ENCODE results near the gene LRRC46. TPM values are rescaled to one million over a fixed set of nuclear protein-coding genes. Genes with fewer than 3 reads are reported as not detected.

Gene LRRC46
- total and polyA plus RNA-seq, 2 of the 13 experiments (the other 11 are each of a cell fraction or from before 2014, with no cell fraction given): 0.09 TPM

DNA sequence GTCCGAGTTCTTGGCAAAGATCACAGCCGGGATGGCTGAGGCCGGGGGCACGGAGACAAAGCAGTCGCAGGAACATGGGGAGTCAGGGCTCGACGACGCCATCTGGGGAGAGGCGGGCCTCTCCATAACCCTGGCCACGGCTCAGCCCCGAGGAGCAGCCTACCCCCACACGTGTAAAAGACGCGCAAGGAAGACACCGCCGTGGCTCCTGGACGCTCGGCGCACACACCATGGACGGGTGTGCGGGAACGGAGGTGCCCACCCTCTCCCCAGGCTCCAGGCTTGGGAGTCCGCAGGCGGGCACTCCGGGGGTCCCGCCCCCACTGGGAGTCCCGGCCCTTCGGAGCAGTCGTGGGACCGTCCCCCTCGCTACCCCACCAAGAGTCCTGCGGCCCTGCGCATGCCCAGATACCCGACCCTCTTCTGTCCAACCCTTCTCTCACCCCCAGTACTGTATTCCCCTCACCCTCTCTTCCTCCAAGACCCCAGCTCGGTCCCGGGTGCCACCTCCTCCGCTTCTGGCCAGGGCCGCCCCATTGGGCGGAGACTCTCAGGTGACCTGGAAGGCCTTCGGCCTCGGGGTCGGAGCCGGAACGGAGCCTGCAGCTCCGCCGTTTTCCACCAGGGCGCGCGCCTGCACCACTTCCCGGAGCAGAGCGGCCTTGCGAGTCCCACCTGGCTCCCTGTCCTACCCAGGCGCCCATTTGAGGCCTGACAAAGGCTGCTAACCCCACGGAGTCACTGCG lies 9.4 kb downstream of the LRRC46 start, which contains the start of gene SCRN2 (continued):
- TF ChIP-seq FOXA3 (CRISPR knock-in tag; IDR thresholded peaks at IDR 0.05) (peak; percentile 61; the same call in 1 of the 2 replicates), ISX (CRISPR knock-in tag; conservative IDR thresholded peaks at IDR 0.05) (no peak), ARNTL (CRISPR knock-in tag; IDR thresholded peaks at IDR 0.05) (peak; percentile 50; the same call in 1 of the 2 replicates), MIER2 (CRISPR knock-in tag; IDR thresholded peaks at IDR 0.05) (no peak), KDM3A (CRISPR knock-in tag; IDR thresholded peaks at IDR 0.05; ENCODE audit: low read depth) (peak; percentile 87), MAZ (IDR thresholded peaks at IDR 0.05; ENCODE audit: borderline replicate concordance, low read depth, low read length) (0 out of 2 replicates have a peak, but pooled peaks have one; percentile 34), MAZ (CRISPR knock-in tag; IDR thresholded peaks at IDR 0.05; ENCODE audit: low read depth) (peak; percentile 87), ZNF607 (CRISPR knock-in tag; IDR thresholded peaks at IDR 0.05; ENCODE audit: borderline replicate concordance) (peak; percentile 67; the same call in 1 of the 2 replicates), NFRKB (IDR thresholded peaks at IDR 0.05) (no peak), YEATS4 (CRISPR knock-in tag; IDR thresholded peaks at IDR 0.05; ENCODE audit: borderline replicate concordance) (peak; percentile 58), ZNF33A (CRISPR knock-in tag; IDR thresholded peaks at IDR 0.05; ENCODE audit: borderline replicate concordance) (peak; percentile 75; the same call in 1 of the 2 replicates), ZNF337 (CRISPR knock-in tag; IDR thresholded peaks at IDR 0.05; ENCODE audit: borderline replicate concordance, low read depth) (peak; percentile 86; the same call in 1 of the 2 replicates), MEIS2 (CRISPR knock-in tag; IDR thresholded peaks at IDR 0.05) (0 out of 2 replicates have a peak, but pooled peaks have one; percentile 23), SIN3A (IDR thresholded peaks at IDR 0.05; ENCODE audit: borderline replicate concordance, low read depth, low read length) (peak; percentile 53; the same call in 1 of the 2 replicates), ZNF101 (CRISPR knock-in tag; IDR thresholded peaks at IDR 0.05; ENCODE audit: borderline replicate concordance, low read depth) (no peak), ZNF432 (CRISPR knock-in tag; IDR thresholded peaks at IDR 0.05; ENCODE audit: borderline replicate concordance) (no peak), ERF (CRISPR knock-in tag; IDR thresholded peaks at IDR 0.05) (no peak; the same call in none of the 2 replicates)
- TF ChIP-seq, protein P1, sequence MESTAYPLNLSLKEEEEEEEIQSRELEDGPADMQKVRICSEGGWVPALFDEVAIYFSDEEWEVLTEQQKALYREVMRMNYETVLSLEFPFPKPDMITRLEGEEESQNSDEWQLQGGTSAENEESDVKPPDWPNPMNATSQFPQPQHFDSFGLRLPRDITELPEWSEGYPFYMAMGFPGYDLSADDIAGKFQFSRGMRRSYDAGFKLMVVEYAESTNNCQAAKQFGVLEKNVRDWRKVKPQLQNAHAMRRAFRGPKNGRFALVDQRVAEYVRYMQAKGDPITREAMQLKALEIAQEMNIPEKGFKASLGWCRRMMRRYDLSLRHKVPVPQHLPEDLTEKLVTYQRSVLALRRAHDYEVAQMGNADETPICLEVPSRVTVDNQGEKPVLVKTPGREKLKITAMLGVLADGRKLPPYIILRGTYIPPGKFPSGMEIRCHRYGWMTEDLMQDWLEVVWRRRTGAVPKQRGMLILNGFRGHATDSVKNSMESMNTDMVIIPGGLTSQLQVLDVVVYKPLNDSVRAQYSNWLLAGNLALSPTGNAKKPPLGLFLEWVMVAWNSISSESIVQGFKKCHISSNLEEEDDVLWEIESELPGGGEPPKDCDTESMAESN (CRISPR knock-in tag; conservative IDR thresholded peaks at IDR 0.05): peak; percentile 60
- TF ChIP-seq, protein P2, sequence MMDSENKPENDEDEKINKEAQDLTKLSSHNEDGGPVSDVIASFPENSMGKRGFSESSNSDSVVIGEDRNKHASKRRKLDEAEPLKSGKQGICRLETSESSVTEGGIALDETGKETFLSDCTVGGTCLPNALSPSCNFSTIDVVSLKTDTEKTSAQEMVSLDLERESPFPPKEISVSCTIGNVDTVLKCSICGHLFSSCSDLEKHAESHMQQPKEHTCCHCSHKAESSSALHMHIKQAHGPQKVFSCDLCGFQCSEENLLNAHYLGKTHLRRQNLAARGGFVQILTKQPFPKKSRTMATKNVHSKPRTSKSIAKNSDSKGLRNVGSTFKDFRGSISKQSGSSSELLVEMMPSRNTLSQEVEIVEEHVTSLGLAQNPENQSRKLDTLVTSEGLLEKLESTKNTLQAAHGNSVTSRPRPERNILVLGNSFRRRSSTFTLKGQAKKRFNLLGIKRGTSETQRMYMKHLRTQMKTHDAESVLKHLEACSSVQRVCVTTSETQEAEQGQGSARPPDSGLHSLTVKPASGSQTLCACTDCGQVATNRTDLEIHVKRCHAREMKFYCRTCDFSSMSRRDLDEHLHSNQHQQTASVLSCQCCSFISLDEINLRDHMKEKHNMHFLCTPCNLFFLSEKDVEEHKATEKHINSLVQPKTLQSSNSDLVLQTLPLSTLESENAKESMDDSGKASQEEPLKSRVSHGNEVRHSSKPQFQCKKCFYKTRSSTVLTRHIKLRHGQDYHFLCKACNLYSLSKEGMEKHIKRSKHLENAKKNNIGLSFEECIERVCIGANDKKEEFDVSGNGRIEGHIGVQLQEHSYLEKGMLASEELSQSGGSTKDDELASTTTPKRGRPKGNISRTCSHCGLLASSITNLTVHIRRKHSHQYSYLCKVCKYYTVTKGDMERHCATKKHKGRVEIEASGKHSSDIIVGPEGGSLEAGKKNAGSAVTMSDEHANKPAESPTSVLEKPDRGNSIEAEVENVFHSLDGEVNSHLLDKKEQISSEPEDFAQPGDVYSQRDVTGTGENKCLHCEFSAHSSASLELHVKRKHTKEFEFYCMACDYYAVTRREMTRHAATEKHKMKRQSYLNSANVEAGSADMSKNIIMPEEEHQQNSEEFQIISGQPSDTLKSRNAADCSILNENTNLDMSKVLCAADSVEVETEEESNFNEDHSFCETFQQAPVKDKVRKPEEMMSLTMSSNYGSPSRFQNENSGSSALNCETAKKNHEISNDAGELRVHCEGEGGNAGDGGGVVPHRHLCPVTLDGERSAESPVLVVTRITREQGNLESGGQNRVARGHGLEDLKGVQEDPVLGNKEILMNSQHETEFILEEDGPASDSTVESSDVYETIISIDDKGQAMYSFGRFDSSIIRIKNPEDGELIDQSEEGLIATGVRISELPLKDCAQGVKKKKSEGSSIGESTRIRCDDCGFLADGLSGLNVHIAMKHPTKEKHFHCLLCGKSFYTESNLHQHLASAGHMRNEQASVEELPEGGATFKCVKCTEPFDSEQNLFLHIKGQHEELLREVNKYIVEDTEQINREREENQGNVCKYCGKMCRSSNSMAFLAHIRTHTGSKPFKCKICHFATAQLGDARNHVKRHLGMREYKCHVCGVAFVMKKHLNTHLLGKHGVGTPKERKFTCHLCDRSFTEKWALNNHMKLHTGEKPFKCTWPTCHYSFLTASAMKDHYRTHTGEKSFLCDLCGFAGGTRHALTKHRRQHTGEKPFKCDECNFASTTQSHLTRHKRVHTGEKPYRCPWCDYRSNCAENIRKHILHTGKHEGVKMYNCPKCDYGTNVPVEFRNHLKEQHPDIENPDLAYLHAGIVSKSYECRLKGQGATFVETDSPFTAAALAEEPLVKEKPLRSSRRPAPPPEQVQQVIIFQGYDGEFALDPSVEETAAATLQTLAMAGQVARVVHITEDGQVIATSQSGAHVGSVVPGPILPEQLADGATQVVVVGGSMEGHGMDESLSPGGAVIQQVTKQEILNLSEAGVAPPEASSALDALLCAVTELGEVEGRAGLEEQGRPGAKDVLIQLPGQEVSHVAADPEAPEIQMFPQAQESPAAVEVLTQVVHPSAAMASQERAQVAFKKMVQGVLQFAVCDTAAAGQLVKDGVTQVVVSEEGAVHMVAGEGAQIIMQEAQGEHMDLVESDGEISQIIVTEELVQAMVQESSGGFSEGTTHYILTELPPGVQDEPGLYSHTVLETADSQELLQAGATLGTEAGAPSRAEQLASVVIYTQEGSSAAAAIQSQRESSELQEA (CRISPR knock-in tag; IDR thresholded peaks at IDR 0.05; ENCODE audit: not compliant biosample characterization): peak; percentile 90

Data from HepG2 (cell line).